ENCODE results near the gene SGMS1. TPM values are rescaled to one million over a fixed set of nuclear protein-coding genes. Genes with fewer than 3 reads are reported as not detected.

The SGMS1 gene
- total and polyA plus RNA-seq, 2 donors (not counting 1 experiment from before 2014, with no cell fraction given), result 10.0 to 43.5 TPM

GRCh38 chr10:50477287-50478203, 146.2 kb downstream of the SGMS1 start:
- CTCF ChIA-PET, result interaction anchor here (0.6 kb wide), 1 partner anchor 61 kb away, joined by 4 read pairs; no protein-coding TSS in a partner anchor
- Histone ChIP-seq H3K27ac (ENCODE audit: low read length in 2 of 2) (no peak overlapping the region), H3K36me3 (replicated peaks in 1 of 2; ENCODE audit: control extremely low read depth in 1 of 2, control insufficient read depth in 1 of 2, extremely low read depth in 1 of 2, insufficient read depth in 2 of 2, low read length in 1 of 2) (peaks cover 0 to 9% of the 10 kb centered on the region in 2 experiments), H3K9me3 (ENCODE audit: control extremely low read depth in 1 of 3, control insufficient read depth in 2 of 3, insufficient read depth in 1 of 3, low read length in 2 of 3) (peaks cover 0 to 10% (median 9%) of the 10 kb centered on the region in 3 donors), H3K4me1 (ENCODE audit: control insufficient read depth in 2 of 2, insufficient read depth in 2 of 2, low read length in 2 of 2) (no peaks in the 10 kb centered on the region), H3K4me3 (ENCODE audit: control extremely low read depth in 1 of 5, extremely low read depth in 1 of 5, insufficient read depth in 1 of 5, low read depth in 2 of 5, low read length in 4 of 5) (no peak overlapping the region), H4K20me1 (ENCODE audit: control insufficient read depth, insufficient read depth, low read length, poor library complexity, severe bottlenecking) (no peaks in the 10 kb centered on the region), H3K79me2 (ENCODE audit: control insufficient read depth, insufficient read depth, low read length) (peaks cover 14% of the 10 kb centered on the region), H3K9ac (ENCODE audit: low read length) (no peak overlapping the region), H2AFZ (ENCODE audit: insufficient read depth, low read depth, low read length, poor library complexity, severe bottlenecking) (no peak overlapping the region), H3K27me3 (replicated peaks in 1 of 4; ENCODE audit: control extremely low read depth in 1 of 4, control insufficient read depth in 3 of 4, insufficient read depth in 4 of 4, low read length in 3 of 4) (no peaks in the 10 kb centered on the region), H3K4me2 (replicated peaks; ENCODE audit: low read depth, low read length, poor library complexity, severe bottlenecking) (no peak overlapping the region)
- Mint-ChIP-seq H3K4me1 (peaks cover 3% of the 10 kb centered on the region), H3K9me3 (ENCODE audit: insufficient read depth) (peaks cover 4% of the 10 kb centered on the region), H3K27ac (no peak overlapping the region), H3K27me3 (no peaks in the 10 kb centered on the region), H3K4me3 (no peak overlapping the region)
- TF ChIP-seq CTCF (IDR thresholded peaks at IDR 0.05), result no peak
- 100% methylated on average over 1 of the region's 4 CpGs for WGBS (ENCODE audit: insufficient coverage)
- intact Hi-C loops (cut with micrococcal nuclease), result no loop called here
- POLR2A ChIA-PET, result no interaction called here
- ATAC-seq (ENCODE audit: low read depth) (no peak), DNase-seq (no peak)

- Mint-ChIP-seq H3K9me3 (ENCODE audit: insufficient read depth) (peaks cover 4% of the 10 kb centered on the region), H3K27me3 (no peaks in the 10 kb centered on the region), H3K4me3 (no peak overlapping the region), H3K4me1 (peaks cover 31% of the 10 kb centered on the region), H3K27ac (no peak overlapping the region)
- Histone ChIP-seq H4K20me1 (ENCODE audit: control insufficient read depth, insufficient read depth, low read length, poor library complexity, severe bottlenecking) (peaks cover 5% of the 10 kb centered on the region), H3K4me2 (replicated peaks; ENCODE audit: low read depth, low read length, poor library complexity, severe bottlenecking) (no peak overlapping the region), H3K4me3 (ENCODE audit: control extremely low read depth in 1 of 5, extremely low read depth in 1 of 5, insufficient read depth in 1 of 5, low read depth in 2 of 5, low read length in 4 of 5) (no peak overlapping the region), H3K9ac (ENCODE audit: low read length) (no peak overlapping the region), H3K9me3 (ENCODE audit: control extremely low read depth in 1 of 3, control insufficient read depth in 2 of 3, insufficient read depth in 1 of 3, low read length in 2 of 3) (peaks cover 0 to 10% (median 9%) of the 10 kb centered on the region in 3 donors), H3K4me1 (ENCODE audit: control insufficient read depth in 2 of 2, insufficient read depth in 2 of 2, low read length in 2 of 2) (peaks cover 12 to 18% of the 10 kb centered on the region in 2 donors), H3K27me3 (replicated peaks in 1 of 4; ENCODE audit: control extremely low read depth in 1 of 4, control insufficient read depth in 3 of 4, insufficient read depth in 4 of 4, low read length in 3 of 4) (no peaks in the 10 kb centered on the region), H2AFZ (ENCODE audit: insufficient read depth, low read depth, low read length, poor library complexity, severe bottlenecking) (no peak overlapping the region), H3K27ac (ENCODE audit: low read length in 2 of 2) (no peak overlapping the region), H3K79me2 (ENCODE audit: control insufficient read depth, insufficient read depth, low read length) (peaks cover 14% of the 10 kb centered on the region), H3K36me3 (replicated peaks in 1 of 2; ENCODE audit: control extremely low read depth in 1 of 2, control insufficient read depth in 1 of 2, extremely low read depth in 1 of 2, insufficient read depth in 2 of 2, low read length in 1 of 2) (peaks cover under 1 to 9% of the 10 kb centered on the region in 2 experiments)
- ChIA-PET CTCF (no interaction called here), POLR2A (no interaction called here)
- DNase-seq (no peak), ATAC-seq (ENCODE audit: low read depth) (no peak)
- intact Hi-C loops (cut with micrococcal nuclease), result no loop called here
- TF ChIP-seq CTCF (IDR thresholded peaks at IDR 0.05), result no peak
- TF ChIP-seq EZH2 (IDR thresholded peaks at IDR 0.05; ENCODE audit: borderline replicate concordance, insufficient read depth, low read depth, low read length, poor library complexity, severe bottlenecking), result no peak
- 90% methylated on average over 2 of the region's 2 CpGs for WGBS (ENCODE audit: insufficient coverage)
Observed at GRCh38 chr10:50473756-50474155, 150.0 kb downstream of the SGMS1 start.
